IMR-90 (cell line): Measurements from ENCODE around the gene FAIM2. TPM values are rescaled to one million over a fixed set of nuclear protein-coding genes. Genes with fewer than 3 reads are reported as not detected.

Experiments used
- ATAC-seq: fragments of 200-7000 bp; cut with Tn5 transposase; 2 replicates; pipeline ENCODE4 v1.9.1; 2020; ENCODE audit warnings: low read depth, mild to moderate bottlenecking, moderate library complexity
- BruUV-seq: library from RNA; stranded (reverse); fragments of 400-500 nt; replicated peaks from 2 replicates; lab custom pipeline; 2021; lab: Mats Ljungman, UMichigan
- CTCF ChIA-PET: fragments of 300-600 bp; formaldehyde crosslinking; extraction: SDS; loops from one replicate; lab custom pipeline; 2021; ENCODE audit warnings: antibody characterized with exemption; lab: Yijun Ruan, JAX
- POLR2A ChIA-PET: fragments of 300-600 bp; sonication (Branson Sonifier 250); formaldehyde crosslinking; loops from one replicate; lab custom pipeline; 2022; ENCODE audit warnings: antibody characterized with exemption; ENCODE audit not compliant: unreplicated experiment; lab: Charles Lee
- DNase-seq: peaks from one replicate; pipeline ENCODE4 v3.0.0; 2013
- H2AFZ ChIP-seq: replicated peaks from 2 replicates; pipeline ENCODE3; 2013; ENCODE audit warnings: low read length, mild to moderate bottlenecking; ENCODE audit not compliant: poor library complexity
- H2AK5ac ChIP-seq: 2 replicates; pipeline ENCODE4 v1.6.1; 2013; ENCODE audit warnings: low read depth, low read length, inconsistent platforms
- H2AK9ac ChIP-seq: replicated peaks from 2 replicates; pipeline ENCODE3; 2013; ENCODE audit warnings: mild to moderate bottlenecking, low read depth, low read length, moderate library complexity; ENCODE audit not compliant: poor library complexity
- H2BK120ac ChIP-seq: 2 replicates; pipeline ENCODE4 v1.6.1; 2013; ENCODE audit warnings: low read depth, low read length, inconsistent platforms
- H2BK15ac ChIP-seq: 3 replicates; pipeline ENCODE4 v1.6.1; 2013; ENCODE audit warnings: low read depth, low read length, inconsistent platforms
- H2BK20ac ChIP-seq: 2 replicates; pipeline ENCODE4 v1.6.1; 2013; ENCODE audit warnings: low read depth, mild to moderate bottlenecking, inconsistent platforms, low read length, moderate library complexity
- H2BK5ac ChIP-seq: 2 replicates; pipeline ENCODE4 v1.6.1; 2013; ENCODE audit warnings: mild to moderate bottlenecking, low read depth, low read length, inconsistent platforms; ENCODE audit not compliant: poor library complexity, severe bottlenecking
- H3K14ac ChIP-seq: replicated peaks from 2 replicates; pipeline ENCODE4 v1.6.1; 2013; ENCODE audit warnings: low read depth, low read length, inconsistent platforms
- H3K18ac ChIP-seq: 2 replicates; pipeline ENCODE4 v1.6.1; 2013; ENCODE audit warnings: low read depth, low read length, control low read depth
- H3K23ac ChIP-seq: 2 replicates; pipeline ENCODE4 v1.6.1; 2013; ENCODE audit warnings: low read depth, low read length, inconsistent platforms
- H3K27ac ChIP-seq: 2 replicates; pipeline ENCODE4 v1.5.1; 2013; ENCODE audit warnings: mild to moderate bottlenecking, control low read depth, low read length; ENCODE audit not compliant: insufficient read depth
- H3K27me3 ChIP-seq: 2 replicates; pipeline ENCODE4 v1.6.1; 2013; ENCODE audit warnings: low read length; ENCODE audit not compliant: control insufficient read depth, insufficient read depth
- H3K36me3 ChIP-seq: 2 replicates; pipeline ENCODE4 v1.6.1; 2013; ENCODE audit warnings: low read length, mixed read lengths; ENCODE audit not compliant: control insufficient read depth, insufficient read depth
- H3K4ac ChIP-seq: 2 replicates; pipeline ENCODE4 v1.6.1; 2013; ENCODE audit warnings: low read depth, low read length, inconsistent platforms
- H3K4me1 ChIP-seq: 2 replicates; pipeline ENCODE4 v1.6.1; 2013; ENCODE audit warnings: low read length, mixed read lengths; ENCODE audit not compliant: control insufficient read depth, insufficient read depth
- H3K4me2 ChIP-seq: 2 replicates; pipeline ENCODE4 v1.6.1; 2013; ENCODE audit warnings: low read depth, mild to moderate bottlenecking, control low read depth, low read length, moderate library complexity
- H3K4me3 ChIP-seq: 2 replicates; pipeline ENCODE4 v1.5.1; 2013; ENCODE audit warnings: low read depth, mild to moderate bottlenecking, control low read depth, low read length, moderate library complexity; ENCODE audit not compliant: insufficient read depth
- H3K56ac ChIP-seq: 2 replicates; pipeline ENCODE4 v1.6.1; 2013; ENCODE audit warnings: low read length, inconsistent platforms; ENCODE audit not compliant: insufficient read depth; ENCODE audit errors: extremely low read depth
- H3K79me1 ChIP-seq, 2 experiments: 2 replicates each; pipeline ENCODE4 v1.6.1; 2013; ENCODE audit warnings: low read length in 2 of 2, inconsistent platforms in 1 of 2, low read depth in 1 of 2
- H3K9ac ChIP-seq: 2 replicates; pipeline ENCODE4 v1.6.1; 2013; ENCODE audit warnings: low read depth, low read length, control low read depth
- H3K9me1 ChIP-seq: 2 replicates; pipeline ENCODE4 v1.6.1; 2013; ENCODE audit warnings: low read length, inconsistent platforms; ENCODE audit not compliant: insufficient read depth
- H3K9me3 ChIP-seq: 2 replicates; pipeline ENCODE4 v1.6.1; 2013; ENCODE audit warnings: low read length; ENCODE audit not compliant: control insufficient read depth, insufficient read depth
- H4K20me1 ChIP-seq: 2 replicates; pipeline ENCODE4 v1.6.1; 2013; ENCODE audit warnings: low read length, inconsistent platforms; ENCODE audit not compliant: insufficient read depth
- H4K5ac ChIP-seq: 2 replicates; pipeline ENCODE4 v1.6.1; 2013; ENCODE audit warnings: mild to moderate bottlenecking, low read depth, low read length, control low read depth
- H4K8ac ChIP-seq, 2 experiments: 2 replicates each; pipeline ENCODE4 v1.6.1; 2013; ENCODE audit warnings: low read depth in 2 of 2, low read length in 2 of 2, control low read depth in 1 of 2, inconsistent platforms in 1 of 2
- H4K91ac ChIP-seq: 2 replicates; pipeline ENCODE4 v1.6.1; 2013; ENCODE audit warnings: low read depth, low read length, inconsistent platforms; ENCODE audit not compliant: insufficient read depth
- BHLHE40 ChIP-seq: fragments of 150-350 bp; IDR thresholded peaks from 2 replicates; pipeline ENCODE4 v1.6.1; 2016; ENCODE audit warnings: mild to moderate bottlenecking, low read depth, low read length
- CEBPB ChIP-seq: IDR thresholded peaks from 2 replicates; pipeline ENCODE4 v1.6.1; 2012; ENCODE audit warnings: low read depth, low read length, improper control_type of control experiment
- CHD1 ChIP-seq: IDR thresholded peaks from 2 replicates; pipeline ENCODE4 v1.6.1; 2012; ENCODE audit warnings: low read depth, low read length, improper control_type of control experiment
- FOS ChIP-seq: fragments of 150-350 bp; IDR thresholded peaks from 2 replicates; pipeline ENCODE4 v1.6.1; 2016; ENCODE audit warnings: low read depth, low read length
- MAFK ChIP-seq: IDR thresholded peaks from 2 replicates; pipeline ENCODE4 v1.6.1; 2012; ENCODE audit warnings: low read depth, low read length, improper control_type of control experiment
- MAZ ChIP-seq: IDR thresholded peaks from 2 replicates; pipeline ENCODE4 v1.6.1; 2012; ENCODE audit warnings: low read depth, mild to moderate bottlenecking, low read length, improper control_type of control experiment, moderate library complexity, borderline replicate concordance
- MXI1 ChIP-seq: IDR thresholded peaks from 2 replicates; pipeline ENCODE4 v1.6.1; 2012; ENCODE audit warnings: low read depth, mild to moderate bottlenecking, low read length, moderate library complexity, borderline replicate concordance
- NFE2L2 ChIP-seq: fragments of 150-350 bp; IDR thresholded peaks from 2 replicates; pipeline ENCODE4 v1.6.1; 2016; ENCODE audit warnings: low read depth, mild to moderate bottlenecking, low read length
- POLR2A ChIP-seq: IDR thresholded peaks from 2 replicates; pipeline ENCODE4 v1.6.1; 2012; ENCODE audit warnings: mild to moderate bottlenecking, low read depth, low read length
- RAD21 ChIP-seq: IDR thresholded peaks from 2 replicates; pipeline ENCODE4 v1.6.1; 2012; ENCODE audit warnings: low read length, improper control_type of control experiment
- RCOR1 ChIP-seq: IDR thresholded peaks from 2 replicates; pipeline ENCODE4 v1.6.1; 2012; ENCODE audit warnings: mild to moderate bottlenecking, low read length, improper control_type of control experiment; ENCODE audit not compliant: insufficient replicate concordance
- RFX5 ChIP-seq: IDR thresholded peaks from 2 replicates; pipeline ENCODE4 v1.8.0; 2012; ENCODE audit warnings: low read depth, mild to moderate bottlenecking, low read length, moderate library complexity
- SMC3 ChIP-seq: fragments of 150-350 bp; IDR thresholded peaks from 2 replicates; pipeline ENCODE4 v1.6.1; 2016; ENCODE audit warnings: low read depth, mild to moderate bottlenecking, antibody characterized with exemption, low read length, moderate library complexity
- WGBS, 2 experiments: methylation state at CpG; one replicate each; pipeline versions ENCODE4 v1.1.5 to v1.1.7; 2013; ENCODE audit warnings: missing lambda C conversion rate in 2 of 2; ENCODE audit not compliant: insufficient read length in 1 of 2; ENCODE audit errors: extremely low coverage in 2 of 2; 5-methylcytosine and 5-hydroxymethylcytosine counted together
- dilution Hi-C: fragments of 300-500 bp; cut with HindIII; formaldehyde crosslinking; loops from one replicate; pipeline ENCODE4 v1.14.3; 2018; ENCODE audit warnings: low sequenced_read_pairs; ENCODE audit not compliant: unreplicated experiment
- in situ Hi-C: fragments of 300-500 bp; cut with MboI; formaldehyde crosslinking; loops from 3 replicates; pipeline ENCODE4 v1.14.3; 2019; ENCODE audit warnings: low sequenced_read_pairs, inconsistent platforms, mixed read lengths
- intact Hi-C: fragments of 100-400 bp; cut with micrococcal nuclease; formaldehyde crosslinking; loops from 2 replicates; pipeline ENCODE4 v1.10.0; 2022
- polyA plus RNA-seq, 3 experiments: library from polyadenylated mRNA; depleted of rRNA; stranded (reverse); fragments of >200 nt; gene quantifications; 2 replicates each; pipeline ENCODE4 v1.2.3, GENCODE V29; 2012; ENCODE audit warnings: low replicate concordance in 1 of 3
- total RNA-seq: library from RNA; depleted of rRNA; stranded (reverse); fragments of >200 nt; gene quantifications from 2 replicates; pipeline ENCODE4 v1.2.3, GENCODE V29; 2012
- TF ChIP-seq, protein P1 (sequence below): conservative IDR thresholded peaks from 2 replicates; pipeline ENCODE4 v1.5.1; 2012; ENCODE audit warnings: mild to moderate bottlenecking, low read depth, low read length, improper control_type of control experiment
- TF ChIP-seq, protein P2 (sequence below): fragments of 150-350 bp; IDR thresholded peaks from 2 replicates; pipeline ENCODE4 v1.6.1; 2017; ENCODE audit warnings: mild to moderate bottlenecking, antibody characterized with exemption, low read length, low read depth

Gene FAIM2
- total and polyA plus RNA-seq, 2 of the 4 experiments (the other 2 are of a cell fraction) = 0.72 to 5.3 TPM

DNA sequence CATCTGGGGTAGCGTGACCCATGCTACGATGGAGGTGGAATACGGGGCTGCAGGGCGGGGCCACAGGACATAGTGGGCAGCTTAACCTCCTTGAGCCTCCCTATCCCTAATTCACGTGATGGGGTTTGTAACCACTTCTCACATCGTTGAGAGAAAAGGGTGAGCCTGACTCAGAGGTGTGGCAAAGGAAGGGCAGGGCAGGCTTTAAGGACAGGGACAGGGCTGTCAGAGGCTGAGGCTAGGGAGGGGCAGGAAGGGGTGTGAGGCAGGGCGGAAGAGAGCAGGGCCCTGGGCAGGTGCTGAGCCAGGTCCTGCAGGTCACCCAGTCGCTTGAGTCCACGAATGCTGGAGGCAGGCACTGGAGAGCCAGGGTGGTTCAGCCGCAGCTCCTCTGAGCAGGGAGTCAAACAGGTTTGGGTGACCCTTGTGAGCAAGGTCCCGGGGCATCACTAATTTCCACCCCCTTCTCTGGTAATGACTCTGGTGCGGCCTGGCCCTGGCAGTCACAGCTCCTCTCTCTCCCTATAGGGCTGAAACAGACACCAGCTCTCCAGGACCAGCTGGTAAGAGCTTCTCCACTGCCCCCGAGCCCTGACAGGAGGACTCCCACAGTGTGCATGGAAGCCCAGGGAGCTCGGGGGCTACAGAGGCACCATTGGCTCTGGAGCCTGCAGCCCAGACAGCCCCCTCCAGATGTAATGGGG lies 39.4 kb upstream of the FAIM2 start:
- peak overlapping the region; percentile 46 for H2AK9ac ChIP-seq
- no peaks in the 10 kb centered on the region for H4K20me1 ChIP-seq
- no peaks in the 10 kb centered on the region for H3K27me3 ChIP-seq
- WGBS, 2 experiments = 90% methylated on average over 2 of the region's 14 CpGs; no CpG with 5 or more reads in 1 of the 2 experiments
- dilution Hi-C loops = no loop called here
- no peaks in the 10 kb centered on the region for H3K9me3 ChIP-seq
- no peak overlapping the region for H3K56ac ChIP-seq
- POLR2A ChIA-PET = no interaction called here
- CTCF ChIA-PET = interaction anchor here (1.2 kb wide), 1 partner anchor 12 kb away, joined by 3 read pairs; no protein-coding TSS in a partner anchor
- intact Hi-C loops = no loop called here
- no peak overlapping the region for H2BK120ac ChIP-seq
- H2AK5ac ChIP-seq = 0 out of 2 replicates have a peak overlapping the region, but pooled peaks have one; percentile 62
- H3K4ac ChIP-seq = no peak overlapping the region
- H3K4me1 ChIP-seq = no peaks in the 10 kb centered on the region; the same call in 1 of the 2 replicates
- 0 out of 2 replicates have a peak, but pooled peaks cover 3% of the 10 kb centered on the region for H3K9me1 ChIP-seq
- H3K79me1 ChIP-seq = no peaks in the 10 kb centered on the region
- H3K27ac ChIP-seq = no peak overlapping the region
- H2BK15ac ChIP-seq = no peak overlapping the region
- no peaks in the 10 kb centered on the region for H3K36me3 ChIP-seq
- TF ChIP-seq, protein P1, sequence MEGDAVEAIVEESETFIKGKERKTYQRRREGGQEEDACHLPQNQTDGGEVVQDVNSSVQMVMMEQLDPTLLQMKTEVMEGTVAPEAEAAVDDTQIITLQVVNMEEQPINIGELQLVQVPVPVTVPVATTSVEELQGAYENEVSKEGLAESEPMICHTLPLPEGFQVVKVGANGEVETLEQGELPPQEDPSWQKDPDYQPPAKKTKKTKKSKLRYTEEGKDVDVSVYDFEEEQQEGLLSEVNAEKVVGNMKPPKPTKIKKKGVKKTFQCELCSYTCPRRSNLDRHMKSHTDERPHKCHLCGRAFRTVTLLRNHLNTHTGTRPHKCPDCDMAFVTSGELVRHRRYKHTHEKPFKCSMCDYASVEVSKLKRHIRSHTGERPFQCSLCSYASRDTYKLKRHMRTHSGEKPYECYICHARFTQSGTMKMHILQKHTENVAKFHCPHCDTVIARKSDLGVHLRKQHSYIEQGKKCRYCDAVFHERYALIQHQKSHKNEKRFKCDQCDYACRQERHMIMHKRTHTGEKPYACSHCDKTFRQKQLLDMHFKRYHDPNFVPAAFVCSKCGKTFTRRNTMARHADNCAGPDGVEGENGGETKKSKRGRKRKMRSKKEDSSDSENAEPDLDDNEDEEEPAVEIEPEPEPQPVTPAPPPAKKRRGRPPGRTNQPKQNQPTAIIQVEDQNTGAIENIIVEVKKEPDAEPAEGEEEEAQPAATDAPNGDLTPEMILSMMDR = no peak
- TF ChIP-seq CHD1 = no peak
- TF ChIP-seq SMC3 = no peak
- TF ChIP-seq RCOR1 = no peak
- no peak for TF ChIP-seq MAZ
- TF ChIP-seq FOS = no peak
- no peak for TF ChIP-seq NFE2L2
- no peak for TF ChIP-seq MXI1
- TF ChIP-seq RAD21 = no peak
- TF ChIP-seq RFX5 = no peak
- no peak for TF ChIP-seq POLR2A
- no peak for TF ChIP-seq BHLHE40
- no peak for TF ChIP-seq CEBPB
- TF ChIP-seq, protein P2, sequence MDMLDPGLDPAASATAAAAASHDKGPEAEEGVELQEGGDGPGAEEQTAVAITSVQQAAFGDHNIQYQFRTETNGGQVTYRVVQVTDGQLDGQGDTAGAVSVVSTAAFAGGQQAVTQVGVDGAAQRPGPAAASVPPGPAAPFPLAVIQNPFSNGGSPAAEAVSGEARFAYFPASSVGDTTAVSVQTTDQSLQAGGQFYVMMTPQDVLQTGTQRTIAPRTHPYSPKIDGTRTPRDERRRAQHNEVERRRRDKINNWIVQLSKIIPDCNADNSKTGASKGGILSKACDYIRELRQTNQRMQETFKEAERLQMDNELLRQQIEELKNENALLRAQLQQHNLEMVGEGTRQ = no peak
- TF ChIP-seq MAFK = no peak
- H4K91ac ChIP-seq = no peak overlapping the region
- H3K14ac ChIP-seq = no peak overlapping the region
- H3K4me3 ChIP-seq = no peak overlapping the region
- no peak overlapping the region for H3K23ac ChIP-seq
- no peak overlapping the region for H3K18ac ChIP-seq
- H3K9ac ChIP-seq = no peak overlapping the region
- ATAC-seq (no peak), DNase-seq (no peak)
- no peak overlapping the region for H3K4me2 ChIP-seq
- no peak overlapping the region for H2BK5ac ChIP-seq
- no TSS peak for BruUV-seq
- in situ Hi-C loops = no loop called here
- H4K8ac ChIP-seq = no peak overlapping the region
- H4K5ac ChIP-seq = no peak overlapping the region
- H2AFZ ChIP-seq = peak overlapping the region; percentile 6
- no peak overlapping the region for H2BK20ac ChIP-seq
